ENCODE results near the gene ADARB1. TPM values are rescaled to one million over a fixed set of nuclear protein-coding genes. Genes with fewer than 3 reads are reported as not detected.

Gene ADARB1
- polyA plus RNA-seq, 1 donor (not counting 4 experiments of a cell fraction or from before 2014, with no cell fraction given), result 13.0 TPM

- H3K9me1 ChIP-seq (ENCODE audit: control insufficient read depth, extremely low read depth, insufficient read depth, low read length), result no peaks in the 10 kb centered on the region
- dilution Hi-C loops (cut with MboI; ENCODE audit: extremely low pct_ligation_motif_present, low sequenced_read_pairs), result no loop called here
- peaks cover 44% of the 10 kb centered on the region for H3K79me2 ChIP-seq (ENCODE audit: control insufficient read depth, insufficient read depth, low read length)
- H4K20me1 ChIP-seq (ENCODE audit: control insufficient read depth, extremely low read depth, insufficient read depth, low read length), result peaks cover 2% of the 10 kb centered on the region
- no peak overlapping the region for H3K4me3 ChIP-seq (ENCODE audit: control insufficient read depth in 2 of 3, extremely low read depth in 1 of 3, insufficient read depth in 2 of 3, low read depth in 1 of 3, low read length in 3 of 3)
- no peak overlapping the region for H2AFZ ChIP-seq (ENCODE audit: control insufficient read depth, low read length)
- H3K36me3 ChIP-seq (ENCODE audit: control insufficient read depth in 2 of 2, extremely low read depth in 1 of 2, insufficient read depth in 2 of 2, low read length in 2 of 2), result peaks cover 3% of the 10 kb centered on the region in 2 experiments
- no peak overlapping the region for H3K9ac ChIP-seq (ENCODE audit: control insufficient read depth, extremely low read depth, insufficient read depth, low read length)
- H3K4me2 ChIP-seq (ENCODE audit: control insufficient read depth, extremely low read depth, insufficient read depth, low read depth, low read length), result no peak overlapping the region
- H3K4me1 ChIP-seq (ENCODE audit: control insufficient read depth, extremely low read depth, insufficient read depth, low read length), result peaks cover 7% of the 10 kb centered on the region
- H3K9me3 ChIP-seq (ENCODE audit: control insufficient read depth, low read depth, low read length), result no peaks in the 10 kb centered on the region
- no peak overlapping the region for H3K27ac ChIP-seq (ENCODE audit: control insufficient read depth, insufficient read depth, low read length)
- no peaks in the 10 kb centered on the region for H3K27me3 ChIP-seq (ENCODE audit: control insufficient read depth, extremely low read depth, insufficient read depth, low read length)
- TF ChIP-seq CTCF (optimal IDR thresholded peaks at IDR 0.05 in 1 of 3, IDR thresholded peaks at IDR 0.05 in 1 of 3, conservative IDR thresholded peaks at IDR 0.05 in 1 of 3; ENCODE audit: extremely low read depth in 1 of 3, insufficient read depth in 2 of 3, low read length in 3 of 3) (no peak), EZH2 (IDR thresholded peaks at IDR 0.05; ENCODE audit: low read length) (no peak)
- DNase-seq (ENCODE audit: low read depth, low spot score) (no peak), FAIRE-seq (no peak)
Measured at GRCh38 chr21:45087022-45087823, 12.8 kb downstream of the ADARB1 start.

DNA sequence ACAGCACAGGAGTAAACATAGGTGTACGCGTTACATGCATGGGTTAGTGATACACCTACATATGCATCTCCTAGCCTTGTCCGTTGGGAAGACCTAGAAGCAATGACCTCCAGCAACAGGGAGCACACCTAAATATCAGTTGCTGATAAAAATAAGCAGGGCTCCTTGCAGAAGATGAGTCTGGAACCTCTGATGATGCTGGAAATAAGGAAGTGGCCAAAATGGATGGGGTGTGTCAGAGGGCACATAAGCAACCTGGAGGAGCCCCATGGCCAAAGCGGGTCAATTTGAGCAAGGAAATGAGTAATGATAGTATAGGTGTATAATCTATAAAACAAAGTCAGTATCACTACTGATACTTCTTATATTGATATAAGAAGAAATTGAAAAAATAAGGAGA lies 13.7 kb downstream of the ADARB1 start:
- no peak overlapping the region for H3K4me3 ChIP-seq (ENCODE audit: control insufficient read depth in 2 of 3, extremely low read depth in 1 of 3, insufficient read depth in 2 of 3, low read depth in 1 of 3, low read length in 3 of 3)
- no peaks in the 10 kb centered on the region for H3K9me1 ChIP-seq (ENCODE audit: control insufficient read depth, extremely low read depth, insufficient read depth, low read length)
- H3K79me2 ChIP-seq (ENCODE audit: control insufficient read depth, insufficient read depth, low read length), result peaks cover 42% of the 10 kb centered on the region
- H3K4me1 ChIP-seq (ENCODE audit: control insufficient read depth, extremely low read depth, insufficient read depth, low read length), result peaks cover 10% of the 10 kb centered on the region
- H3K27me3 ChIP-seq (ENCODE audit: control insufficient read depth, extremely low read depth, insufficient read depth, low read length), result no peaks in the 10 kb centered on the region
- peaks cover 3% of the 10 kb centered on the region in 2 experiments for H3K36me3 ChIP-seq (ENCODE audit: control insufficient read depth in 2 of 2, extremely low read depth in 1 of 2, insufficient read depth in 2 of 2, low read length in 2 of 2)
- no peaks in the 10 kb centered on the region for H3K9me3 ChIP-seq (ENCODE audit: control insufficient read depth, low read depth, low read length)
- no peak overlapping the region for H3K9ac ChIP-seq (ENCODE audit: control insufficient read depth, extremely low read depth, insufficient read depth, low read length)
- H2AFZ ChIP-seq (ENCODE audit: control insufficient read depth, low read length), result no peak overlapping the region
- no peak for TF ChIP-seq CTCF (optimal IDR thresholded peaks at IDR 0.05 in 1 of 3, IDR thresholded peaks at IDR 0.05 in 1 of 3, conservative IDR thresholded peaks at IDR 0.05 in 1 of 3; ENCODE audit: extremely low read depth in 1 of 3, insufficient read depth in 2 of 3, low read length in 3 of 3)
- no peak overlapping the region for H3K4me2 ChIP-seq (ENCODE audit: control insufficient read depth, extremely low read depth, insufficient read depth, low read depth, low read length)
- DNase-seq (ENCODE audit: low read depth, low spot score), result no peak
- dilution Hi-C loops (cut with MboI; ENCODE audit: extremely low pct_ligation_motif_present, low sequenced_read_pairs), result no loop called here
- FAIRE-seq, result no peak
- H4K20me1 ChIP-seq (ENCODE audit: control insufficient read depth, extremely low read depth, insufficient read depth, low read length), result peaks cover 2% of the 10 kb centered on the region
- H3K27ac ChIP-seq (ENCODE audit: control insufficient read depth, insufficient read depth, low read length), result no peak overlapping the region
